Measurements from ENCODE around the gene COG5. TPM values are rescaled to one million over a fixed set of nuclear protein-coding genes. Genes with fewer than 3 reads are reported as not detected.

Gene COG5
- total RNA-seq: 10 to 100 TPM; 37.1 to 44.6 TPM

GRCh38 chr7:107563775-107564552, at the start of gene COG5, which contains the start of gene DUS4L:
COG5 (minus strand) TSS chr7:107563920; CDS start chr7:107563896, 24 bp downstream.
DUS4L (plus strand) TSS chr7:107563971; CDS start chr7:107567071, 3,100 bp downstream.
- peak within 1 kb of the TSS; percentile 79 for H3K4me3 Mint-ChIP-seq

GRCh38 chr7:107613439-107613838, 49.7 kb upstream of the COG5 start:
- no peaks in the 10 kb centered on the region for H3K27me3 Mint-ChIP-seq

More at GRCh38 chr7:107563775-107564552, at the start of gene COG5, which contains the start of gene DUS4L:
- CTCF ChIA-PET: interaction anchor here (1.0 to 2.4 kb wide), 7 partner anchors 9 to 181 kb away, joined by 3 to 12 read pairs (median 3); partner anchors contain the start of gene CBLL1
- ATAC-seq: peak; percentile 90
- H3K4me1 Mint-ChIP-seq: peaks cover 61% of the 10 kb centered on the region
- peaks cover 14% of the 10 kb centered on the region for H3K36me3 Mint-ChIP-seq
- no peaks in the 10 kb centered on the region for H3K9me3 Mint-ChIP-seq (ENCODE audit: low read depth)
- peak within 1 kb of the TSS; percentile 91 for H3K27ac Mint-ChIP-seq
- peak; percentile 90 for DNase-seq
- H3K27me3 Mint-ChIP-seq: no peaks in the 10 kb centered on the region

GRCh38 chr7:107610323-107610722, 46.6 kb upstream of the COG5 start:
- ATAC-seq: no peak
- H3K27me3 Mint-ChIP-seq: no peaks in the 10 kb centered on the region
- no peak for DNase-seq
- peaks cover 19% of the 10 kb centered on the region for H3K4me1 Mint-ChIP-seq
- no peak overlapping the region for H3K4me3 Mint-ChIP-seq
- CTCF ChIA-PET: no interaction called here
- peaks cover 48% of the 10 kb centered on the region for H3K36me3 Mint-ChIP-seq
- H3K9me3 Mint-ChIP-seq (ENCODE audit: low read depth): no peaks in the 10 kb centered on the region
- H3K27ac Mint-ChIP-seq: no peak overlapping the region

More at GRCh38 chr7:107613439-107613838, 49.7 kb upstream of the COG5 start:
- Mint-ChIP-seq H3K9me3 (ENCODE audit: low read depth) (no peaks in the 10 kb centered on the region), H3K4me3 (no peak overlapping the region), H3K27ac (no peak overlapping the region), H3K4me1 (peaks cover 27% of the 10 kb centered on the region), H3K36me3 (peaks cover 52% of the 10 kb centered on the region)
- CTCF ChIA-PET: no interaction called here
- no peak for DNase-seq
- no peak for ATAC-seq

GRCh38 chr7:107609811-107610261, 46.1 kb upstream of the COG5 start:
- no peaks in the 10 kb centered on the region for H3K9me3 Mint-ChIP-seq (ENCODE audit: low read depth)
- no peak for ATAC-seq
- CTCF ChIA-PET: no interaction called here

GRCh38 chr7:107606303-107606702, 42.6 kb upstream of the COG5 start:
- no peak overlapping the region for H3K27ac Mint-ChIP-seq
- CTCF ChIA-PET: no interaction called here
- no peak for ATAC-seq

More at GRCh38 chr7:107609811-107610261, 46.1 kb upstream of the COG5 start:
- DNase-seq: no peak
- Mint-ChIP-seq H3K27ac (no peak overlapping the region), H3K4me1 (peaks cover 18% of the 10 kb centered on the region), H3K36me3 (peaks cover 46% of the 10 kb centered on the region), H3K4me3 (no peak overlapping the region), H3K27me3 (no peaks in the 10 kb centered on the region)

GRCh38 chr7:107605218-107605815, 41.6 kb upstream of the COG5 start:
- ATAC-seq (no peak), DNase-seq (no peak)
- CTCF ChIA-PET: no interaction called here
- Mint-ChIP-seq H3K27me3 (no peaks in the 10 kb centered on the region), H3K27ac (no peak overlapping the region), H3K4me1 (peaks cover 6% of the 10 kb centered on the region), H3K4me3 (no peak overlapping the region), H3K36me3 (peaks cover 32% of the 10 kb centered on the region), H3K9me3 (ENCODE audit: low read depth) (no peaks in the 10 kb centered on the region)

More at GRCh38 chr7:107606303-107606702, 42.6 kb upstream of the COG5 start:
- Mint-ChIP-seq H3K36me3 (peaks cover 31% of the 10 kb centered on the region), H3K4me1 (peaks cover 6% of the 10 kb centered on the region), H3K4me3 (no peak overlapping the region), H3K27me3 (no peaks in the 10 kb centered on the region), H3K9me3 (ENCODE audit: low read depth) (no peaks in the 10 kb centered on the region)
- no peak for DNase-seq

- peaks cover 6% of the 10 kb centered on the region for H3K4me1 Mint-ChIP-seq
- peaks cover 22% of the 10 kb centered on the region for H3K36me3 Mint-ChIP-seq
- H3K9me3 Mint-ChIP-seq (ENCODE audit: low read depth): no peaks in the 10 kb centered on the region
- DNase-seq: no peak
- H3K27me3 Mint-ChIP-seq: no peaks in the 10 kb centered on the region
- no peak for ATAC-seq
- no peak overlapping the region for H3K27ac Mint-ChIP-seq
- no peak overlapping the region for H3K4me3 Mint-ChIP-seq
- CTCF ChIA-PET: no interaction called here
Observed at GRCh38 chr7:107600816-107601215, 37.1 kb upstream of the COG5 start.

- Mint-ChIP-seq H3K9me3 (ENCODE audit: low read depth) (no peaks in the 10 kb centered on the region), H3K4me3 (no peak overlapping the region), H3K4me1 (no peaks in the 10 kb centered on the region), H3K27ac (no peak overlapping the region), H3K36me3 (peaks cover 28% of the 10 kb centered on the region), H3K27me3 (no peaks in the 10 kb centered on the region)
- no peak for DNase-seq
- ATAC-seq: no peak
- CTCF ChIA-PET: interaction anchor here (0.7 to 1.2 kb wide), 3 partner anchors 62 to 121 kb away, joined by 3 read pairs; no protein-coding TSS in a partner anchor
Observed at GRCh38 chr7:107599262-107599661, 35.5 kb upstream of the COG5 start.

GRCh38 chr7:107597953-107598352, 34.2 kb upstream of the COG5 start:
- Mint-ChIP-seq H3K4me1 (no peaks in the 10 kb centered on the region), H3K27ac (no peak overlapping the region), H3K9me3 (ENCODE audit: low read depth) (no peaks in the 10 kb centered on the region), H3K36me3 (peaks cover 36% of the 10 kb centered on the region), H3K4me3 (no peak overlapping the region), H3K27me3 (no peaks in the 10 kb centered on the region)
- DNase-seq: no peak
- no peak for ATAC-seq
- CTCF ChIA-PET: no interaction called here

GRCh38 chr7:107597582-107597916, 33.8 kb upstream of the COG5 start:
- Mint-ChIP-seq H3K27ac (no peak overlapping the region), H3K27me3 (no peaks in the 10 kb centered on the region), H3K4me1 (no peaks in the 10 kb centered on the region), H3K36me3 (peaks cover 35% of the 10 kb centered on the region), H3K4me3 (no peak overlapping the region), H3K9me3 (ENCODE audit: low read depth) (no peaks in the 10 kb centered on the region)
- no peak for DNase-seq
- no peak for ATAC-seq
- CTCF ChIA-PET: interaction anchor here (1.0 kb wide), 1 partner anchor 64 kb away, joined by 5 read pairs; no protein-coding TSS in a partner anchor

- H3K4me1 Mint-ChIP-seq: no peaks in the 10 kb centered on the region
- peaks cover 34% of the 10 kb centered on the region for H3K36me3 Mint-ChIP-seq
- H3K27ac Mint-ChIP-seq: no peak overlapping the region
- DNase-seq (no peak), ATAC-seq (no peak)
- no peaks in the 10 kb centered on the region for H3K27me3 Mint-ChIP-seq
- H3K4me3 Mint-ChIP-seq: no peak overlapping the region
- CTCF ChIA-PET: interaction anchor here (1.0 kb wide), 1 partner anchor 65 kb away, joined by 5 read pairs; no protein-coding TSS in a partner anchor
- H3K9me3 Mint-ChIP-seq (ENCODE audit: low read depth): no peaks in the 10 kb centered on the region
Observed at GRCh38 chr7:107596881-107597581, 33.3 kb upstream of the COG5 start.

GRCh38 chr7:107594961-107595737, 31.4 kb upstream of the COG5 start:
- DNase-seq (no peak), ATAC-seq (no peak)
- no peak overlapping the region for H3K27ac Mint-ChIP-seq
- H3K4me1 Mint-ChIP-seq: no peaks in the 10 kb centered on the region
- CTCF ChIA-PET: interaction anchor here (1.4 kb wide), 1 partner anchor 63 kb away, joined by 3 read pairs; no protein-coding TSS in a partner anchor
- H3K4me3 Mint-ChIP-seq: no peak overlapping the region
- peaks cover 33% of the 10 kb centered on the region for H3K36me3 Mint-ChIP-seq
- H3K9me3 Mint-ChIP-seq (ENCODE audit: low read depth): no peaks in the 10 kb centered on the region
- no peaks in the 10 kb centered on the region for H3K27me3 Mint-ChIP-seq

- H3K27ac Mint-ChIP-seq: no peak overlapping the region
- CTCF ChIA-PET: no interaction called here
- H3K4me1 Mint-ChIP-seq: peaks cover 2% of the 10 kb centered on the region
- no peak for DNase-seq
- H3K9me3 Mint-ChIP-seq (ENCODE audit: low read depth): no peaks in the 10 kb centered on the region
- ATAC-seq: no peak
- no peaks in the 10 kb centered on the region for H3K27me3 Mint-ChIP-seq
- no peak overlapping the region for H3K4me3 Mint-ChIP-seq
- peaks cover 45% of the 10 kb centered on the region for H3K36me3 Mint-ChIP-seq
Observed at GRCh38 chr7:107593025-107593410, 29.3 kb upstream of the COG5 start.
